ENCODE results near the gene AUTS2.

AUTS2 gene

DNA sequence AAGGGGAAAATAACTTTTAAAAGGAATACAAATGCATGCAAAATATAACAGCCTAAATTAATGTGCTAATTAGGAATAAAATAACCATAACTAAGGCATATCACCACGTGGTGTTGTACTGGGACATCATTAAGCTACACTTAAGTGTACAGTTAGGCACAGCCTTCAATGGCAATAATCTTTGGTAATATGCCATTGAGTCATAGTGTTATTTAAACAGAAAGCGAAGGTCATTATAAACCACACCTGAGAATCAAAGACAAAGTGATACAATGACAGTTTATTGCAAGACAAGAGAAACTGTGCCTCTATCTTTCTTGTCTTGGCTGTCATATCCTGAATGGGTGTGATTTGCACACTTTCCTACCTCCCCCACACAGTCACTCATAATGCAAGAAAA is 30.5 kb upstream of the AUTS2 start:
- Histone ChIP-seq H3K27ac (no peak overlapping the region), H3K27me3 (peaks cover 0 to 7% of the 10 kb centered on the region in 2 donors), H3K4me3 (no peak overlapping the region), H3K4me1 (peaks cover 0 to 15% (median 8%) of the 10 kb centered on the region in 4 donors), H3K36me3 (no peaks in the 10 kb centered on the region), H3K9me3 (no peaks in the 10 kb centered on the region)
- intact Hi-C loops (cut with DNase I; ENCODE audit: low total_unique reads), result no loop called here
- DNase-seq, result no peak
- TF ChIP-seq, protein P1, sequence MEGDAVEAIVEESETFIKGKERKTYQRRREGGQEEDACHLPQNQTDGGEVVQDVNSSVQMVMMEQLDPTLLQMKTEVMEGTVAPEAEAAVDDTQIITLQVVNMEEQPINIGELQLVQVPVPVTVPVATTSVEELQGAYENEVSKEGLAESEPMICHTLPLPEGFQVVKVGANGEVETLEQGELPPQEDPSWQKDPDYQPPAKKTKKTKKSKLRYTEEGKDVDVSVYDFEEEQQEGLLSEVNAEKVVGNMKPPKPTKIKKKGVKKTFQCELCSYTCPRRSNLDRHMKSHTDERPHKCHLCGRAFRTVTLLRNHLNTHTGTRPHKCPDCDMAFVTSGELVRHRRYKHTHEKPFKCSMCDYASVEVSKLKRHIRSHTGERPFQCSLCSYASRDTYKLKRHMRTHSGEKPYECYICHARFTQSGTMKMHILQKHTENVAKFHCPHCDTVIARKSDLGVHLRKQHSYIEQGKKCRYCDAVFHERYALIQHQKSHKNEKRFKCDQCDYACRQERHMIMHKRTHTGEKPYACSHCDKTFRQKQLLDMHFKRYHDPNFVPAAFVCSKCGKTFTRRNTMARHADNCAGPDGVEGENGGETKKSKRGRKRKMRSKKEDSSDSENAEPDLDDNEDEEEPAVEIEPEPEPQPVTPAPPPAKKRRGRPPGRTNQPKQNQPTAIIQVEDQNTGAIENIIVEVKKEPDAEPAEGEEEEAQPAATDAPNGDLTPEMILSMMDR (IDR thresholded peaks at IDR 0.05), result no peak

DNA sequence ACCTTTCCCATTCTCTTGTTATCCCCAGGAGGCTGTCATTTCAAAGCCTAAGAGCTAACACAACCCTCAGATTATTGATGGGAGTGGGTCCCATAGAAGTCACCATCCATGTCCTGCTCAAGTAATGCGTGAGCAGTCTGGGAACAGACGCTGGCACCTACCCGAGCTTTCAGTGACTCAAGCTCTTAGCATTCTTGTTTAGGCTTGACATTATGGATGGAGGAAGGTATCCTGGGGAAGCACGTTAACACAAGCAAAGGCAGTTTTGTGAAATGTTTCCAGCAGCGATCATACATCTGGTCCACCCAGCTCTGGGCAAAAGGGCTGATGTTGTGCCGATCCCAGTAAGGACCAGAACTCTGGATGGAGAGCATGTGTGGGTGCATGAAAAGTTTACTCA is 30.0 kb upstream of the AUTS2 start:
- Histone ChIP-seq H3K36me3 (no peaks in the 10 kb centered on the region), H3K27ac (no peak overlapping the region), H3K4me3 (no peak overlapping the region), H3K9me3 (no peaks in the 10 kb centered on the region), H3K4me1 (peaks cover 0 to 15% (median 8%) of the 10 kb centered on the region in 4 donors), H3K27me3 (peaks cover 0 to 7% of the 10 kb centered on the region in 2 donors)
- intact Hi-C loops (cut with DNase I; ENCODE audit: low total_unique reads), result no loop called here
- no peak for DNase-seq
- TF ChIP-seq, protein P1 (IDR thresholded peaks at IDR 0.05), result no peak

DNA sequence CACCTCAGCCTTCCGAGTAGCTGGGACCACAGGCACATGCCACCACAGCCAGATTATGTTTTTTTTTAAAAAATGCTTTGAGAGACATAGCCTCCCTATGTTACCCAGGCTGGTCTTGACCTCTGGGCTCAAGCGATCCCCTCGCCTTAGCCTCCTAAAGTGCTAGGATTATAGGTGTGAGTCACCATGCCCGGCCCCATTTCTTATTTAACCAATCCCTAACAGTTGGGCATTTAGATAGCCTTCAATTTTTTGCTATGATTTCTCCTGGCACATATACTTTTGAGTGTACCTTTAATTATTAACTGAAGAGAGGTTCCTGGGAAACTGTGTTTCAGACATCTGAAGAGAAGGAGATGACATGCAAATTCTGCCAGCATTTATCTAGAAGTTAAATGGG is 22.6 kb upstream of the AUTS2 start:
- Histone ChIP-seq H3K4me3 (no peak overlapping the region), H3K36me3 (no peaks in the 10 kb centered on the region), H3K27ac (no peak overlapping the region), H3K4me1 (peaks cover 0 to 8% (median 0%) of the 10 kb centered on the region in 4 donors), H3K9me3 (no peaks in the 10 kb centered on the region), H3K27me3 (no peaks in the 10 kb centered on the region)
- DNase-seq, result no peak
- intact Hi-C loops (cut with DNase I; ENCODE audit: low total_unique reads), result no loop called here
- TF ChIP-seq, protein P1 (IDR thresholded peaks at IDR 0.05), result no peak

DNA sequence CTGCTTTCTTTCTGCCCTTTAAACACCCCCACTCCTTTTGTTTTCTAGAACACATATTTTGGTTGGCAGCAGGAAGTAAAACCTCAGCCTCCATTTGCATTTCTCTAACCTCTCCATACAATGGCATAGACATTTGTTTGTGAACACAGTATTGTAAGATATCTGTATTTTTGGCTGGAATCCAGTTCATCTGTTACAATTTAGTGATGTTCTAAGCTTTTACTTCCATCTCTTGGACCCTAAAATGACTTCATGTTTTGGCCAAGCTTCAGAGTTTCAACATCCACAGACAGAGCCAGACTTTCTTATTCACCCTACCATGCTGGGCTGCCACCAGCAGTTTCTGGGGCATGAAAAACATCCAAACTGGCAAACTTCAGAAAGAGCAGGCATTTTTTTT is 21.1 kb upstream of the AUTS2 start:
- Histone ChIP-seq H3K9me3 (no peaks in the 10 kb centered on the region), H3K27ac (no peak overlapping the region), H3K36me3 (no peaks in the 10 kb centered on the region), H3K4me3 (no peak overlapping the region), H3K4me1 (peaks cover 0 to 8% (median 0%) of the 10 kb centered on the region in 4 donors), H3K27me3 (no peaks in the 10 kb centered on the region)
- TF ChIP-seq, protein P1 (IDR thresholded peaks at IDR 0.05), result no peak
- intact Hi-C loops (cut with DNase I; ENCODE audit: low total_unique reads), result no loop called here
- DNase-seq, result no peak

DNA sequence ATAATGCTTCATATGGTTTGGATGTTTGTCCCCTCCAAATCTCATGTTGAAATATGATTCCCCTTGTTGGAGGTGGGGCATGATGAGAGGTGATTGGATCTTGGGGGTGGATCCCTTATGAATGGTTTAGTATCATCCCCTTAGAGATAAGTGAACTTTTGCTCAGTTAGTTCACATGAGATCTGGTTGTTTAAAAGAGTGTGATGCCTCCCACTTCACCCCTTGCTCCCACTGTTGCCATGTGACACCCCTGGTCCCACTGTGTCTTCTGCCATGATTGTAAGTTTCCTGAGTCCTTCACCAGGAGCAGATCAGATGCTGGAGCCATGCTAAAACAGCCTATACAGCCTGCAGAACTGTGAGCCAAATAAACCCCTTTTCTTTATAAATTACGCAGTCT is 13.1 kb upstream of the AUTS2 start:
- no peak overlapping the region for H3K27ac ChIP-seq
- H3K36me3 ChIP-seq, result no peaks in the 10 kb centered on the region
- no peaks in the 10 kb centered on the region for H3K27me3 ChIP-seq
- TF ChIP-seq, protein P1 (IDR thresholded peaks at IDR 0.05), result no peak
- DNase-seq, result no peak
- intact Hi-C loops (cut with DNase I; ENCODE audit: low total_unique reads), result no loop called here
- H3K4me3 ChIP-seq, result no peak overlapping the region
- H3K4me1 ChIP-seq, result no peaks in the 10 kb centered on the region
- H3K9me3 ChIP-seq, result no peaks in the 10 kb centered on the region

DNA sequence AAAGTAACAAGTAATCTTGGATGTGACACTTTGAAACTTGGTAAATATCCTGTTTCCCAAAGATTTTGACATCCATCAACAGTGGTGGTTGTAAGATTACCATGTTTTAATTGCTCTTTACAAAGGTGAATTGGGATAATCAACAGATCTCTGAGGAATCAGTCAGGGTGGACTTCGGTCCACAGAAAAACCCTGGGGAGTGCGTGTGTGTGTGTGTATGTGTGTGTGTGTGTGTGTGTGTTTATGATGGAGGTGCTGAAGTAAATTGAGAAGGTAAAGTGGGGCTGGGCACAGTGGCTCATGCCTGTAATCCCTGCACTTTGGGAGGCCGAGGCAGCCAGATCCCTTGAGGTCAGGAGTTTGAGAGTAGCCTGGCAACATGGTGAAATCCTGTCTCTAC is 12.0 kb upstream of the AUTS2 start:
- Histone ChIP-seq H3K36me3 (no peaks in the 10 kb centered on the region), H3K4me1 (no peaks in the 10 kb centered on the region), H3K27me3 (no peaks in the 10 kb centered on the region), H3K27ac (no peak overlapping the region), H3K4me3 (no peak overlapping the region), H3K9me3 (peaks cover 0 to 3% (median 0%) of the 10 kb centered on the region in 3 donors)
- TF ChIP-seq, protein P1 (IDR thresholded peaks at IDR 0.05), result no peak
- intact Hi-C loops (cut with DNase I; ENCODE audit: low total_unique reads), result no loop called here
- no peak for DNase-seq
